ENCODE data around the gene CLASP2.
"Not testable (repeated sequence)": the region's sequence is repeated elsewhere in the genome, so short reads cannot be mapped to it uniquely, and the experiment has no call there.

CLASP2 gene

DNA sequence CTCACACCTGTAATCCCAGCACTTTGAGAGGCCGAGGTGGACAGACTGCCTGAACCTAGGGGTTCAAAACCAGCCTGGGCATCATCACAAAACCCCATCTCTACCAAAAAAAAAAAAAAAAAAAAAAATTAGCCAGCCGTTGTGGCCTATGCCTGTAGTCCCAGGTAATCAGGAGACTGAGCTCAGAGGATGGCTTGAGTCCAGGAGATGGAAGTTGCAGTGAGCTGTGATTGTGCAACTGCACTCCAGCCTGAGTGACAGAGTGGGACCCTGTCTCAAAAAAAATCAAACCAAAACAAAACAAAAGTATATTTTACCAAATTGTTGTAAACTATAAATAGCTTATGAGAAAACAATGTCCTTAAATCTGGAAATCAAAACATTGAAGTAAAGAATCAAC, 243.2 kb downstream of the CLASP2 start:
- H3K27me3 ChIP-seq (ENCODE audit: insufficient read depth, low read depth): no peaks in the 10 kb centered on the region
- H3K27ac ChIP-seq: no peak overlapping the region
- no peaks in the 10 kb centered on the region for H3K79me2 ChIP-seq (ENCODE audit: insufficient read depth, low read depth)
- H3K4me2 ChIP-seq: no peak overlapping the region
- H3K4me3 ChIP-seq (IDR thresholded peaks at IDR 0.05; ENCODE audit: insufficient read depth, low read depth, low read length): no peak overlapping the region
- no peak overlapping the region for H3K9ac ChIP-seq
- H3K36me3 ChIP-seq (ENCODE audit: insufficient read depth): no peaks in the 10 kb centered on the region
- no peaks in the 10 kb centered on the region for H4K20me1 ChIP-seq (ENCODE audit: insufficient read depth)
- H3K4me1 ChIP-seq (ENCODE audit: low read depth, poor library complexity, severe bottlenecking): no peaks in the 10 kb centered on the region
- TF ChIP-seq, protein P1, sequence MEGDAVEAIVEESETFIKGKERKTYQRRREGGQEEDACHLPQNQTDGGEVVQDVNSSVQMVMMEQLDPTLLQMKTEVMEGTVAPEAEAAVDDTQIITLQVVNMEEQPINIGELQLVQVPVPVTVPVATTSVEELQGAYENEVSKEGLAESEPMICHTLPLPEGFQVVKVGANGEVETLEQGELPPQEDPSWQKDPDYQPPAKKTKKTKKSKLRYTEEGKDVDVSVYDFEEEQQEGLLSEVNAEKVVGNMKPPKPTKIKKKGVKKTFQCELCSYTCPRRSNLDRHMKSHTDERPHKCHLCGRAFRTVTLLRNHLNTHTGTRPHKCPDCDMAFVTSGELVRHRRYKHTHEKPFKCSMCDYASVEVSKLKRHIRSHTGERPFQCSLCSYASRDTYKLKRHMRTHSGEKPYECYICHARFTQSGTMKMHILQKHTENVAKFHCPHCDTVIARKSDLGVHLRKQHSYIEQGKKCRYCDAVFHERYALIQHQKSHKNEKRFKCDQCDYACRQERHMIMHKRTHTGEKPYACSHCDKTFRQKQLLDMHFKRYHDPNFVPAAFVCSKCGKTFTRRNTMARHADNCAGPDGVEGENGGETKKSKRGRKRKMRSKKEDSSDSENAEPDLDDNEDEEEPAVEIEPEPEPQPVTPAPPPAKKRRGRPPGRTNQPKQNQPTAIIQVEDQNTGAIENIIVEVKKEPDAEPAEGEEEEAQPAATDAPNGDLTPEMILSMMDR (conservative IDR thresholded peaks at IDR 0.05; ENCODE audit: low read depth, low read length): no peak
- no peak overlapping the region for H2AFZ ChIP-seq (ENCODE audit: low read depth)

DNA sequence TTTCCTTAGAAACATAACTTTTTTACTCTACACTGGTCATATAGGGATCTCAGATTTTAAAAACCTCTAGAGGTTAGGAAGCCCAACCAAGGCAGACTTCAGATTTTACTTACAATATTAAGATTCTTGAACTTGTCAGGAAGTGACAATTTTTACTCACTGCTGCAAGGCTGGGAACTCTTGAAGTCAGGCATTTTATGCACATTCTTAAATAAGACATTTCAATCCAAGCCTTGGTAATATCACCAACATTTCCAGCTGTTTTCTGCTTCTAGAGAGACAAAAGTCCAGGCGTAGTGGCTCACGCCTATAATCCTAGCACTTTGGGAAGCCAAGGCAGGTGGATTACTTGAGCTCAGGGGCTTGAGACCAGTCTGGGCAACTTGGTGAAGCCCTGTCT, 244.2 kb downstream of the CLASP2 start:
- no peaks in the 10 kb centered on the region for H3K79me2 ChIP-seq (ENCODE audit: insufficient read depth, low read depth)
- H3K27ac ChIP-seq: no peak overlapping the region
- no peak overlapping the region for H3K4me2 ChIP-seq
- H3K9ac ChIP-seq: no peak overlapping the region
- H3K36me3 ChIP-seq (ENCODE audit: insufficient read depth): no peaks in the 10 kb centered on the region
- H3K27me3 ChIP-seq (ENCODE audit: insufficient read depth, low read depth): no peaks in the 10 kb centered on the region
- no peaks in the 10 kb centered on the region for H4K20me1 ChIP-seq (ENCODE audit: insufficient read depth)
- H3K4me3 ChIP-seq (IDR thresholded peaks at IDR 0.05; ENCODE audit: insufficient read depth, low read depth, low read length): no peak overlapping the region
- H3K4me1 ChIP-seq (ENCODE audit: low read depth, poor library complexity, severe bottlenecking): no peaks in the 10 kb centered on the region
- TF ChIP-seq, protein P1 (conservative IDR thresholded peaks at IDR 0.05; ENCODE audit: low read depth, low read length): no peak
- no peak overlapping the region for H2AFZ ChIP-seq (ENCODE audit: low read depth)

DNA sequence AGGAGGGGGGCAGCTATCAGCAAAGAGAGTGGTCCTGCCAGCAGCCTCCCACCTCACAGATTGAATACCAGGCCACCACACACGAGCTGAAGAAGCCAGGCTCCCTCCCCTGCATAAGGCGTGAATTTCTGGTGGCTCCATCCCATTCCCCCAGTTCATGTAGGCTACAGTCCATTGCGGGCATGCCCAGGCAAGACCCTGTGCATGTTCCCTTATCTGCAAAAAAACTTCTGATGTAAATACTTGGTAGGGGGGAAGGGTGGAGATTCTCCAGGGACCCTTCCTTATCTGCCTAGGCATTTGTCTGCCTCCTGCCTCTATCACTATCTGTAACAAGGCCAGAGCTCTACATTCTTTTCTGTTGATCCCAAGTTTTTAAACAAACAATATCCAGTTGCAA, 250.3 kb downstream of the CLASP2 start:
- Histone ChIP-seq H2AFZ (ENCODE audit: low read depth) (no peak overlapping the region), H3K27me3 (ENCODE audit: insufficient read depth, low read depth) (no peaks in the 10 kb centered on the region), H3K79me2 (ENCODE audit: insufficient read depth, low read depth) (no peaks in the 10 kb centered on the region), H3K4me1 (ENCODE audit: low read depth, poor library complexity, severe bottlenecking) (no peaks in the 10 kb centered on the region), H3K4me2 (no peak overlapping the region), H4K20me1 (ENCODE audit: insufficient read depth) (no peaks in the 10 kb centered on the region), H3K4me3 (IDR thresholded peaks at IDR 0.05; ENCODE audit: insufficient read depth, low read depth, low read length) (no peak overlapping the region), H3K9ac (no peak overlapping the region), H3K36me3 (ENCODE audit: insufficient read depth) (no peaks in the 10 kb centered on the region), H3K27ac (no peak overlapping the region)
- TF ChIP-seq, protein P1 (conservative IDR thresholded peaks at IDR 0.05; ENCODE audit: low read depth, low read length): no peak

DNA sequence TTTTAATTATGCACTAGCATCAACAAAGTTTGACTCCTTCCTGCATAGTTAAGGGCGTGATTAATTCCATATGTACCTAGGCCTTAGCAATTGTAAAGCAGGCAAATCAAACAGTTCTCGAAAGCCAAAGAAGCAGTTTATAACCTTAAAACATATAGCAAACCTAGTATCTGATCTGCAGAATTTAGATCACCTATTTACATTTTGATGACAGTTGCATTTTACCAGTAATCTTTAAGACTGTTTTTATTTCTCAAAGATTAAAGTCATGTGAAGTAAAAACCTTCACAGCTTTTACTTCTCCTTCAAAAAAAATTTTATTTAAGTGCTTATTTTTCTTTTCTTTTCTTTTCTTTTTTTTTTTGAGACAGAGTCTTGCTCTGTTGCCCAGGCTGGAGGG, 257.0 kb downstream of the CLASP2 start:
- no peak overlapping the region for H3K9ac ChIP-seq
- H2AFZ ChIP-seq (ENCODE audit: low read depth): no peak overlapping the region
- no peaks in the 10 kb centered on the region for H4K20me1 ChIP-seq (ENCODE audit: insufficient read depth)
- no peaks in the 10 kb centered on the region for H3K36me3 ChIP-seq (ENCODE audit: insufficient read depth)
- H3K4me2 ChIP-seq: no peak overlapping the region
- no peaks in the 10 kb centered on the region for H3K4me1 ChIP-seq (ENCODE audit: low read depth, poor library complexity, severe bottlenecking)
- no peaks in the 10 kb centered on the region for H3K79me2 ChIP-seq (ENCODE audit: insufficient read depth, low read depth)
- H3K27me3 ChIP-seq (ENCODE audit: insufficient read depth, low read depth): no peaks in the 10 kb centered on the region
- H3K27ac ChIP-seq: no peak overlapping the region
- H3K4me3 ChIP-seq (IDR thresholded peaks at IDR 0.05; ENCODE audit: insufficient read depth, low read depth, low read length): no peak overlapping the region
- TF ChIP-seq, protein P1 (conservative IDR thresholded peaks at IDR 0.05; ENCODE audit: low read depth, low read length): no peak

DNA sequence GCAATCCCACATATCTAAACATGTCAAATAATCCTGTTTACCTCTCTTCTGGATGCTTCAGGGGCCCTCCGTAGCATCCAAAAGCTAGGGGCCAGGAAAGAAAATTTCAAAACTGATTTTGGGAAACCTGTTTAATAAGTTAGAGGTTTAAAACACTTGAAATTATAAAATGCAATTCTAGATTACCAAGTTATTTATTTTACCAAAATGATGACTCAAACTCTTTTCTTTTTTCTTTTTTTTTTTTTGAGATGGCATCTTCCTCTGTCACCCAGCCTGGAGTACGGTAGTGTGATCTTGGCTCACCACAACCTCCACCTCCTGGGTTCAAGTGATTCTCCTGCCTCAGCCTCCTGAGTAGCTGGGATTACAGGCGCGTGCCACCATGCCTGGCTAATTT, 258.5 kb downstream of the CLASP2 start:
- not testable (repeated sequence) for H4K20me1 ChIP-seq (ENCODE audit: insufficient read depth); H3K27me3 ChIP-seq (ENCODE audit: insufficient read depth, low read depth); H3K4me1 ChIP-seq (ENCODE audit: low read depth, poor library complexity, severe bottlenecking); H2AFZ ChIP-seq (ENCODE audit: low read depth); H3K9ac ChIP-seq; H3K27ac ChIP-seq; H3K4me3 ChIP-seq (IDR thresholded peaks at IDR 0.05; ENCODE audit: insufficient read depth, low read depth, low read length); H3K36me3 ChIP-seq (ENCODE audit: insufficient read depth); H3K79me2 ChIP-seq (ENCODE audit: insufficient read depth, low read depth); H3K4me2 ChIP-seq

Measured in KMS-11 (cell line).